Astrocyte (in vitro differentiated cells and primary cell): ENCODE results near the gene CRTAP.

Source experiments
- EZH2 ChIP-seq: IDR thresholded peaks from 2 replicates; pipeline ENCODE4 v1.6.1; 2012; ENCODE audit warnings: mild to moderate bottlenecking, low read length, inconsistent platforms; ENCODE audit not compliant: insufficient read depth
- TF ChIP-seq, protein P1 (sequence below): IDR thresholded peaks from 2 replicates; pipeline ENCODE4 v1.5.1; 2011; ENCODE audit warnings: low read depth, mild to moderate bottlenecking, inconsistent platforms, low read length, moderate library complexity; ENCODE audit not compliant: insufficient read depth

DNA sequence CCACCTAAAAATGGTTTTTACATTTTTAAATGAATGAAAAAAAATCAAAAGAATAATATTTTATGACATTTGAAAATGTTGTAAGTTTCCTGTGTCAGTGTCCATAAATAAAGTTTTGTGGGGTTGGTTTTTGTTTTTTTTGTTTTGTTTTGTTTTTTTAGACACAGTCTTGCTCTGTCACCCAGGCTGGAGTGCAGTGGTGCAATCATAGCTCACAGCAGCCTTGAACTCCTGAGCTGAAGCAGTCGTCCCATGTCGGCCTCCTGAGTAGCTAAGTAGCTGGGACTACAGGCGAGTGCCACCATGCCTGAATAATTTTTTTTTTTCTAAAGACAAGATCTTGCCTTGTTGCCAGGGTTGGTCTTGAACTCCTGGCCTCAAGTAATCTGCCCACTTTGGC is 14.1 kb upstream of the CRTAP start:
- TF ChIP-seq, protein P1, sequence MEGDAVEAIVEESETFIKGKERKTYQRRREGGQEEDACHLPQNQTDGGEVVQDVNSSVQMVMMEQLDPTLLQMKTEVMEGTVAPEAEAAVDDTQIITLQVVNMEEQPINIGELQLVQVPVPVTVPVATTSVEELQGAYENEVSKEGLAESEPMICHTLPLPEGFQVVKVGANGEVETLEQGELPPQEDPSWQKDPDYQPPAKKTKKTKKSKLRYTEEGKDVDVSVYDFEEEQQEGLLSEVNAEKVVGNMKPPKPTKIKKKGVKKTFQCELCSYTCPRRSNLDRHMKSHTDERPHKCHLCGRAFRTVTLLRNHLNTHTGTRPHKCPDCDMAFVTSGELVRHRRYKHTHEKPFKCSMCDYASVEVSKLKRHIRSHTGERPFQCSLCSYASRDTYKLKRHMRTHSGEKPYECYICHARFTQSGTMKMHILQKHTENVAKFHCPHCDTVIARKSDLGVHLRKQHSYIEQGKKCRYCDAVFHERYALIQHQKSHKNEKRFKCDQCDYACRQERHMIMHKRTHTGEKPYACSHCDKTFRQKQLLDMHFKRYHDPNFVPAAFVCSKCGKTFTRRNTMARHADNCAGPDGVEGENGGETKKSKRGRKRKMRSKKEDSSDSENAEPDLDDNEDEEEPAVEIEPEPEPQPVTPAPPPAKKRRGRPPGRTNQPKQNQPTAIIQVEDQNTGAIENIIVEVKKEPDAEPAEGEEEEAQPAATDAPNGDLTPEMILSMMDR = no peak
- TF ChIP-seq EZH2 = no peak
